LNCaP clone FGC (cell line): ENCODE results near the gene MBNL1.
A peak's percentile ranks its signal among the peaks of the same experiment; 100 is the strongest.
"Not testable (repeated sequence)": the region's sequence is repeated elsewhere in the genome, so short reads cannot be mapped to it uniquely, and the experiment has no call there.

Source experiments
- DNase-seq: peaks from one replicate; pipeline ENCODE4 v3.0.0-alpha.2; 2011; ENCODE audit warnings: low read depth
- H3K4me3 ChIP-seq: 2 replicates; pipeline ENCODE4 v1.5.1; 2011; ENCODE audit warnings: mild to moderate bottlenecking, low read depth, low read length, control low read depth
- CTCF ChIP-seq: IDR thresholded peaks from 2 replicates; pipeline ENCODE4 v1.5.1; 2012; ENCODE audit warnings: mild to moderate bottlenecking; ENCODE audit not compliant: control insufficient read depth, insufficient read depth; ENCODE audit errors: extremely low read depth

The MBNL1 gene

DNA sequence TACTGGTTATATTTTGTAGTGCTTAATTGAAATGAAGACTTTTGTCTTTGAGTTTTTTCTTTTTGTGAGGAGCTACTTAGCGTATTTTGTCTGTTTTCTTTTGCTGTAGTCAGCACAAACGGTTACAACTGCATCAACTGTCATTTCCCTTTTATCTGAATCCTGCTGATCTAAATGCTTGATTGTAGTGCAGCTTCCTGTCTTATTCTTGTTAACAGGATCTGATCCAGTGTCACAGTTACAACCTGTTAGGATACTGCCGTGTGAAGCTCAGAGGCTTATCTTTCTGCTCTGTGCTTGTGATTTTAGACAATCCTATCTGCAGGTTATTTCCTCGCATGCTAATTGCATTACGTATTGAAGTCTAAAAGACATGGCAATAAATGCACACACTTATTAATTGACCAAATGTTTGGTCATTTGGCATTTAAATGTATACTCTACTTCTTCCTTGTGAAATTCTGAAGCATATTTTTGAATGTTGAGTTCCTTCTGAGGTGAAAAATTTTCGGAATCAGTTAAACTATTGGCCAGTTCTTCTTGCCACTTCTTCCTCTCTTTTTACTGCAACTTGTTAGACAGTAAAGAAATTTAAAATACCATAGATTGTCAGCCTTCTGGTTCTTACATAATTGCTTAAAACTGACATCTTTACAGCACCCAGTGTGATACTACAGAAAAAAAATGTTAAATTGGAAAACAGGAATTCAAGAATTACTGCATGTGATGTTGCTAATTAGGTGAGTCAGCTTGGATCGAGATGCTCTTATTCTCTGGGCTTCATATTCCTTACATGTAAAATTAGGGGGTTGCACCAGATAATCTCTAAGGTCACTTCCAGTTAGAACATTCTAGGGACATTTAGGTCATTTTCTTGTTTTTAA is 168.2 kb downstream of the MBNL1 start:
- DNase-seq, result no peak
- TF ChIP-seq CTCF, result no peak
- no peak overlapping the region for H3K4me3 ChIP-seq

GRCh38 chr3:152438181-152438580 is 169.5 kb downstream of the MBNL1 start:
- no peak overlapping the region for H3K4me3 ChIP-seq
- no peak for DNase-seq
- TF ChIP-seq CTCF, result no peak

DNA sequence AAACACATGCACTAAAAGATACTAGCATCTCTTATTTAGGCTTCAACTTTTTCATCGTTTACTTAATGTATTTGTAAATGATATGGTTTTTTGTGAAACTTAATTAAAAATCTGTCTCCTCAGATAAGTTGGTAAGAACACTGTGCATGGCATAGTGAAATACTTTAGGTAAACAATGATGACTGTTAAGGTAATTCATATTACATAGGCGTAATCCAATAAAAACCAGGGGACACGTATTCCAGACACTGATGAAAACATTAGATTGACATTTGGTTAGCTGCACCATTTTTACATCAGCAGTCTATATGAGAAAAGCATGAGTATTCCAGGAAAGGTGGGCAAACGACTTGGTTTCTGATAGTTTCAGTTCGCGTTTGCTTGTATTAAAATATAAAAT is 170.0 kb downstream of the MBNL1 start:
- TF ChIP-seq CTCF, result no peak
- H3K4me3 ChIP-seq, result no peak overlapping the region
- DNase-seq, result no peak

DNA sequence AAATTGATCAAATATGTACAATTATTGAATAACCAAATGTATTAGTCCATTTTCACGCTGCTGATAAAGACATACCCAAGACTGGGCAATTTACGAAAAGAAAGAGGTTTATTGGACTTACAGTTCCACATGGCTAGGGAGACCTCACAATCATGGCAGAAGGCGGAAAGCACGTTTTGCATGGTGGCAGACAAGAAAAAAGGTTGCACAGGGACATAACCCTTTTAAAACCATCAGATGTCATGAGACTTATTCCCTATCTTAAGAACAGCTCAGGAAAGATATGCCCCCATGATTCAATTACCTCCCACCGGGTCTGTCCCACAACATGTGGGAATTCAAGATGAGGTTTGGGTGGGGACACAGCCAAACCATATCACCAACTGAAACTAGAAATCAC is 171.5 kb downstream of the MBNL1 start:
- DNase-seq, H3K4me3 ChIP-seq: not testable (repeated sequence)

DNA sequence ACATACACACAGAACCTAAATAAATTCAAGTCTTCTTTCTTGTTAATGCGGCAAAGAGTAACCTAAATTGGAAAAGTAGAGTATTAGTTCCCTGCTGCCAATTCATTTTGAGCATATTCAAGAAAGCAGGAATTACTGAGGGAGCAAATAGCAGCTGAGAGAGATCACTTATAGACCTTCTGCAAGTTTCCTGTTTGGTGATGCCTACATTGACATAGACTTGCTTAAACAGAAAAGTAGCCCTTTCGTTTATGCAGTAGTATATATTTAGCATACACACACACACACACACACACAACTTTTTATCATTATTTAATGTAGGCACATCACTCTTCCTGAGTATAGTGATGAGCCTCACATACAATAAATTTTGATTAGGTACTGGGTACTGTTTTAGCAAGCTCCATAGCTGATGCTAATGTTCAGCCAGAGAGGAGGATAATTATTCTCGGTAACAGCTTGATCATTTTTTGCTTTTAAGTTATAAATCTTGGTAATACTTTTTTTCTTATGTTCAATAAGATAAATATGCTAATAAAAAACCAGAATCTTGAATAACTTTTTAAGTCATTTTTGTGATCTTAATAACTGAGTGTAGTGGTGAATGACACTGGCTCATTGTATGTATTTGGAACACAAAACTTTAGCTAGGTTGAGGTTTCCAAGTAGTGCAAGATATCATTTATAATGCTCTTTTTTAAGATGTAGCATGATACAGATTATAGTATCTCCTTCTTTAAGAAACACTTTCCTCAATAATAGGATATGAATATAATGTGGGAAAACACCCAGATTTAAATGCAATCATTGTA is 174.7 kb downstream of the MBNL1 start:
- no peak for TF ChIP-seq CTCF
- H3K4me3 ChIP-seq, result no peak overlapping the region
- no peak for DNase-seq

DNA sequence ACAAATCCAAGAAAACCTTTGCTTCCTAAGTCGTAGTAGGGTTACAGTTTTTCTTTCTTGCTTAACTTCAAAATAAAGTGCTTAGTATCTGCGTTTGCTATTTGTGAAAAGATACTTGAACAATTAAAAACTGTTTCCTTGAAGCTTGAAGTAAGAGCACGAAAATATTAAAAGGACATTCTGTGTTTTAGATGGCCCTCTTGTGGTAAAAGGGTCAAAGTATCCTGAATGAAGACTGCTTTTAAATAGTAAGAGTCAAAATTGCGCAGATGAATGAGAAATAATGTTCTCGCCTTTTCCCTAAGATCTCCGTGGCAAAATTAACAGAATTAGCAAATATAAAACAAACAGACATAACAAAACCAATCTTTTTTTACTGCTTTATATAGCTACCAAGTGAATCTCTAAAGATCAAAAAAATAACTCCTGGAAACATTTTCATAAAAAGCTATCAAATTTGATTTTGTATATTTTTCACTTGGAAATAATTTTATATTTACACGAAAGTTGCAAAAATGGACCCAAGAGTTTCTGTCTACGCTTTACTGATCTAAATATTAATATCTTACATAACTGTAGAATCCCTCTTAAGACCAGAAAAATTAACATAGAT is 175.4 kb downstream of the MBNL1 start:
- DNase-seq, result peak; percentile 54

More for the DNA sequence above, 175.4 kb downstream of the MBNL1 start:
- no peak overlapping the region for H3K4me3 ChIP-seq
- peak; percentile 69 for TF ChIP-seq CTCF
